HL-60 (cell line): ENCODE results near the gene C3orf20.

Experiments used
- CTCF ChIP-seq: IDR thresholded peaks from one replicate; pipeline ENCODE4 v1.5.1; 2011; ENCODE audit warnings: low read length, control low read depth, inconsistent platforms; ENCODE audit not compliant: insufficient read depth
- REST ChIP-seq: IDR thresholded peaks from 2 replicates; pipeline ENCODE4 v1.6.1; 2012; ENCODE audit warnings: low read depth; ENCODE audit not compliant: insufficient replicate concordance

- TF ChIP-seq CTCF (no peak), REST (no peak)
Measured at GRCh38 chr3:14634763-14635400, 40.1 kb upstream of the C3orf20 start.
